Endodermal cell (in vitro differentiated cells): ENCODE data around the gene GSC2. TPM values are rescaled to one million over a fixed set of nuclear protein-coding genes. Genes with fewer than 3 reads are reported as not detected.

ENCODE experiments used
- DNase-seq: peaks from one replicate; pipeline ENCODE4 v3.0.0-alpha.2; 2017
- H3K27ac ChIP-seq: 2 replicates; pipeline ENCODE4 v1.5.1; 2013; ENCODE audit warnings: mild to moderate bottlenecking, low read depth, low read length, moderate library complexity
- H3K27me3 ChIP-seq: 2 replicates; pipeline ENCODE4 v1.6.1; 2013; ENCODE audit warnings: mild to moderate bottlenecking, low read length, moderate library complexity; ENCODE audit not compliant: insufficient read depth, control insufficient read depth, poor library complexity, severe bottlenecking
- H3K36me3 ChIP-seq: 2 replicates; pipeline ENCODE4 v1.7.0; 2013; ENCODE audit warnings: mild to moderate bottlenecking, low read length, moderate library complexity; ENCODE audit not compliant: control insufficient read depth, insufficient read depth
- H3K4me1 ChIP-seq: one replicate; pipeline ENCODE4 v1.7.0; 2013; ENCODE audit warnings: low read length; ENCODE audit not compliant: control insufficient read depth, insufficient read depth
- H3K4me3 ChIP-seq: 2 replicates; pipeline ENCODE4 v1.5.1; 2013; ENCODE audit warnings: mild to moderate bottlenecking, low read length, moderate library complexity
- H3K9ac ChIP-seq: 2 replicates; pipeline ENCODE4 v1.6.1; 2013; ENCODE audit warnings: mild to moderate bottlenecking, low read length, moderate library complexity; ENCODE audit not compliant: poor library complexity, severe bottlenecking; ENCODE audit errors: extremely low read depth
- H3K9me3 ChIP-seq: 2 replicates; pipeline ENCODE4 v1.6.1; 2013; ENCODE audit warnings: mild to moderate bottlenecking, low read length, moderate library complexity; ENCODE audit not compliant: control insufficient read depth
- H3K27ac Mint-ChIP-seq: 2 replicates; pipeline ENCODE4 v1.8.0; 2020; ENCODE audit warnings: mixed read lengths
- H3K27me3 Mint-ChIP-seq: 2 replicates; pipeline ENCODE4 v1.8.0; 2021; ENCODE audit warnings: mild to moderate bottlenecking, mixed read lengths; ENCODE audit not compliant: insufficient read depth
- H3K36me3 Mint-ChIP-seq: 2 replicates; pipeline ENCODE4 v1.8.0; 2020; ENCODE audit warnings: low read depth, mixed read lengths
- H3K4me1 Mint-ChIP-seq: 2 replicates; pipeline ENCODE4 v1.8.0; 2020; ENCODE audit warnings: mixed read lengths
- H3K4me3 Mint-ChIP-seq: 2 replicates; pipeline ENCODE4 v1.8.0; 2020; ENCODE audit warnings: mild to moderate bottlenecking, moderate library complexity, mixed read lengths
- H3K9me3 Mint-ChIP-seq: 2 replicates; pipeline ENCODE4 v1.8.0; 2020; ENCODE audit warnings: mild to moderate bottlenecking, mixed read lengths
- CTCF ChIP-seq: fragments of 200-600 bp; sonication (generic); conservative IDR thresholded peaks from 2 replicates; pipeline ENCODE4 v1.5.0; 2021; ENCODE audit warnings: antibody characterized with exemption, mild to moderate bottlenecking
- WGBS, 2 experiments: methylation state at CpG; one replicate each; pipeline versions ENCODE4 v1.1.5 to v1.1.7; 2013; ENCODE audit warnings: missing lambda C conversion rate in 2 of 2, mixed read lengths in 1 of 2; ENCODE audit not compliant: insufficient coverage in 1 of 2, insufficient read length in 1 of 2; 5-methylcytosine and 5-hydroxymethylcytosine counted together
- total RNA-seq, 2 donors: library from RNA; stranded (reverse); fragmentation: NEBNext Ultra II Directional in 1 of 2; extraction: Animal tissue kit (Norgen Biotek cat#: 25700) in 1 of 2; gene quantifications; 2 replicates in 1 of 2; 3 replicates in 1 of 2; pipeline ENCODE4 v1.2.1, GENCODE V29; 2021

The GSC2 gene
- total RNA-seq, 2 donors from 2014 or later, result not detected

GRCh38 chr22:19132153-19132552 is 17.9 kb downstream of the GSC2 start:
- Histone ChIP-seq H3K27me3 (no peaks in the 10 kb centered on the region), H3K4me3 (no peak overlapping the region), H3K36me3 (peaks cover 24% of the 10 kb centered on the region), H3K4me1 (no peaks in the 10 kb centered on the region), H3K27ac (no peak overlapping the region), H3K9ac (no peak overlapping the region), H3K9me3 (no peaks in the 10 kb centered on the region)
- H3K27ac Mint-ChIP-seq, result no peak overlapping the region
- H3K9me3 Mint-ChIP-seq, result no peaks in the 10 kb centered on the region
- peaks cover 35% of the 10 kb centered on the region for H3K36me3 Mint-ChIP-seq
- H3K4me3 Mint-ChIP-seq, result no peak overlapping the region
- WGBS, 2 experiments, result 91 to 94% methylated on average over 17 to 20 of the region's 20 CpGs
- H3K4me1 Mint-ChIP-seq, result no peaks in the 10 kb centered on the region
- no peak for TF ChIP-seq CTCF
- DNase-seq, result no peak
- H3K27me3 Mint-ChIP-seq, result no peaks in the 10 kb centered on the region

- H3K27me3 ChIP-seq, result no peaks in the 10 kb centered on the region
- H3K4me1 Mint-ChIP-seq, result no peaks in the 10 kb centered on the region
- no peak for DNase-seq
- H3K27me3 Mint-ChIP-seq, result no peaks in the 10 kb centered on the region
- no peak overlapping the region for H3K27ac Mint-ChIP-seq
- H3K36me3 Mint-ChIP-seq, result peaks cover 30% of the 10 kb centered on the region
- no peaks in the 10 kb centered on the region for H3K9me3 ChIP-seq
- TF ChIP-seq CTCF, result no peak
- H3K4me3 Mint-ChIP-seq, result no peak overlapping the region
- H3K4me1 ChIP-seq, result no peaks in the 10 kb centered on the region
- peaks cover 19% of the 10 kb centered on the region for H3K36me3 ChIP-seq
- no peak overlapping the region for H3K27ac ChIP-seq
- no peak overlapping the region for H3K9ac ChIP-seq
- no peak overlapping the region for H3K4me3 ChIP-seq
- no peaks in the 10 kb centered on the region for H3K9me3 Mint-ChIP-seq
- WGBS, 2 experiments, result 95 to 96% methylated on average over 19 of the region's 19 CpGs
Observed at GRCh38 chr22:19131685-19132015, 18.4 kb downstream of the GSC2 start.

GRCh38 chr22:19130959-19131684 is 19.0 kb downstream of the GSC2 start, which contains the start of gene TSSK2:
Gene TSSK2, plus strand, starts transcription at chr22:19131308. Its CDS starts 92 bp downstream, at chr22:19131400.
- Histone ChIP-seq H3K36me3 (peaks cover 14% of the 10 kb centered on the region), H3K9me3 (no peaks in the 10 kb centered on the region), H3K4me3 (no peak within 1 kb of the TSS), H3K27me3 (no peaks in the 10 kb centered on the region), H3K4me1 (no peaks in the 10 kb centered on the region), H3K9ac (no peak within 1 kb of the TSS), H3K27ac (no peak within 1 kb of the TSS)
- H3K27ac Mint-ChIP-seq, result no peak within 1 kb of the TSS
- TF ChIP-seq CTCF, result no peak
- 92 to 95% methylated on average over 24 to 27 of the region's 27 CpGs for WGBS, 2 experiments
- no peaks in the 10 kb centered on the region for H3K27me3 Mint-ChIP-seq
- H3K9me3 Mint-ChIP-seq, result no peaks in the 10 kb centered on the region
- no peaks in the 10 kb centered on the region for H3K4me1 Mint-ChIP-seq
- DNase-seq, result peak; percentile 78
- H3K36me3 Mint-ChIP-seq, result peaks cover 26% of the 10 kb centered on the region
- no peak within 1 kb of the TSS for H3K4me3 Mint-ChIP-seq
